ENCODE results near the gene LRRN2. TPM values are rescaled to one million over a fixed set of nuclear protein-coding genes. Genes with fewer than 3 reads are reported as not detected.

The LRRN2 gene
- total and polyA plus RNA-seq, 9 of the 15 experiments (the other 6 are each of a cell fraction or from before 2014, with no cell fraction given) = 0.05 TPM; not detected in 8

GRCh38 chr1:204647114-204647804 is 38.3 kb downstream of the LRRN2 start (continued):
- TF ChIP-seq ZNF444 (CRISPR knock-in tag; IDR thresholded peaks at IDR 0.05) (no peak), MTF1 (CRISPR knock-in tag; IDR thresholded peaks at IDR 0.05; ENCODE audit: borderline replicate concordance) (no peak), DIDO1 (tag; IDR thresholded peaks at IDR 0.05; ENCODE audit: low read depth) (peak; percentile 67), CTCF (IDR thresholded peaks at IDR 0.05 in 2 of 3, conservative IDR thresholded peaks at IDR 0.05 in 1 of 3; ENCODE audit: insufficient read depth in 2 of 3, low read depth in 1 of 3, low read length in 3 of 3) (no peak), TAF9B (IDR thresholded peaks at IDR 0.05; ENCODE audit: partially characterized antibody) (peak; percentile 77), CCNT2 (IDR thresholded peaks at IDR 0.05; ENCODE audit: borderline replicate concordance, extremely low read depth, insufficient read length, low read depth, low read length) (no peak), TRIM24 (IDR thresholded peaks at IDR 0.05) (peak; percentile 73 to 84), MECOM (CRISPR knock-in tag; IDR thresholded peaks at IDR 0.05) (peak; percentile 79), ZNF197 (CRISPR knock-in tag; IDR thresholded peaks at IDR 0.05; ENCODE audit: low read depth) (peak; percentile 97), ZNF41 (CRISPR knock-in tag; conservative IDR thresholded peaks at IDR 0.05) (peak; percentile 53; the same call in 1 of the 2 replicates), DPF2 (IDR thresholded peaks at IDR 0.05) (peak; percentile 97), GABPA (tag; conservative IDR thresholded peaks at IDR 0.05; ENCODE audit: low read depth) (0 out of 2 replicates have a peak, but pooled peaks have one; percentile 48), TOE1 (IDR thresholded peaks at IDR 0.05; ENCODE audit: borderline replicate concordance) (0 out of 2 replicates have a peak, but pooled peaks have one; percentile 53), TOE1 (CRISPR knock-in tag; IDR thresholded peaks at IDR 0.05; ENCODE audit: borderline replicate concordance, low read depth) (peak; percentile 86; the same call in 1 of the 2 replicates), NCOA1 (IDR thresholded peaks at IDR 0.05; ENCODE audit: low read depth) (peak; percentile 88), SMARCC2 (IDR thresholded peaks at IDR 0.05; ENCODE audit: low read depth) (peak; percentile 79), GATAD2B (IDR thresholded peaks at IDR 0.05; ENCODE audit: borderline replicate concordance) (0 out of 2 replicates have a peak, but pooled peaks have one; percentile 31)
- TF ChIP-seq, protein P1, sequence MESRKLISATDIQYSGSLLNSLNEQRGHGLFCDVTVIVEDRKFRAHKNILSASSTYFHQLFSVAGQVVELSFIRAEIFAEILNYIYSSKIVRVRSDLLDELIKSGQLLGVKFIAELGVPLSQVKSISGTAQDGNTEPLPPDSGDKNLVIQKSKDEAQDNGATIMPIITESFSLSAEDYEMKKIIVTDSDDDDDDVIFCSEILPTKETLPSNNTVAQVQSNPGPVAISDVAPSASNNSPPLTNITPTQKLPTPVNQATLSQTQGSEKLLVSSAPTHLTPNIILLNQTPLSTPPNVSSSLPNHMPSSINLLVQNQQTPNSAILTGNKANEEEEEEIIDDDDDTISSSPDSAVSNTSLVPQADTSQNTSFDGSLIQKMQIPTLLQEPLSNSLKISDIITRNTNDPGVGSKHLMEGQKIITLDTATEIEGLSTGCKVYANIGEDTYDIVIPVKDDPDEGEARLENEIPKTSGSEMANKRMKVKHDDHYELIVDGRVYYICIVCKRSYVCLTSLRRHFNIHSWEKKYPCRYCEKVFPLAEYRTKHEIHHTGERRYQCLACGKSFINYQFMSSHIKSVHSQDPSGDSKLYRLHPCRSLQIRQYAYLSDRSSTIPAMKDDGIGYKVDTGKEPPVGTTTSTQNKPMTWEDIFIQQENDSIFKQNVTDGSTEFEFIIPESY (CRISPR knock-in tag; IDR thresholded peaks at IDR 0.05) = peak; percentile 74

Measured in K562 (cell line).